GM18498 (cell line): Measurements from ENCODE around the gene NAE1.
"Not testable (repeated sequence)": the region's sequence is repeated elsewhere in the genome, so short reads cannot be mapped to it uniquely, and the experiment has no call there.

ENCODE experiments used
- ATAC-seq: cut with Tn5 transposase; IDR thresholded peaks from one replicate; pipeline ENCODE4 v1.9.1; 2021; ENCODE audit warnings: mild to moderate bottlenecking, moderate library complexity; ENCODE audit not compliant: unreplicated experiment

The NAE1 gene

GRCh38 chr16:66809765-66810164, 21.0 kb downstream of the NAE1 start:
- no peak for ATAC-seq

GRCh38 chr16:66802159-66802558, 28.6 kb downstream of the NAE1 start:
- ATAC-seq: no peak

DNA sequence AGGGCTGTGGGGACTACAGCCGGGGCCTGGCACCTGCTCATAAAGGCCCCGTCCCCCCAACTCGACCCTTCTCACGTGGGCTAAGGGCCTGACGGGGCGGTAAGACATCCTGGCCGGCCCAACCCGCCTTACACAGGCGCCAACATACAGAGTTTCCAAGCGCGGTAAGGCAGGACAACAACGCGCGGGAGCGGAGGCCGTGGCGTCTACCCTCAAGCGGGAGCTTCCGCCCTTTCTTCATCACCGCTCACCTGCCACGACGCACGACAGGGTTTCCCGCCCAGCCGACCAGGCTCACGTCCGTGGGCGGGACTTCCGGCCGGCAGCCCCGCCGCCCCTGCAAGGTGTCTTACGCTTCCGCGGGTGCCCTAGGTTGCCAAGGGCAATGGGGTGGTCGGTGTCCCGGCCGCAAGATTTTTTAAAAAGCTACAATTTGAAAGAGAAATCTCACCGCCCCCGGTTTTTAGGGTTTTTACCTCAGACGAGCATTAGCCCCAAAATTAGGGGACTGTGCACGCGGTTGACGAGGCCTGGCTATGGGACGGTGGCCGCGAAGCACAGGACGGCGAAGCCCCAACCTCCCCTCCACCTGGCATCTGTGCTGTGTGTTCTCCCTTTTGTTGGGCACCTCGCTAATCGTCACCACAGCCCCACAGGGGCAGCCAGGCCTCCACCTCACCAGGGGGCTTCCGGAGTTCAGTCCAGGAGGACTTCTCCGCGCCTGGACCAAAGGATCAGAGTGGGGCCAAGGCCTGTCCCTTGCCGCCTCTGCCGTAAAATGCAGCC, 29.3 kb downstream of the NAE1 start, which contains the start of gene TERB1:
Gene TERB1, minus strand, starts transcription at position 265 of the 786 bp plus-strand sequence. CDS start 4,786 bp downstream, outside the sequence.
- no peak for ATAC-seq

DNA sequence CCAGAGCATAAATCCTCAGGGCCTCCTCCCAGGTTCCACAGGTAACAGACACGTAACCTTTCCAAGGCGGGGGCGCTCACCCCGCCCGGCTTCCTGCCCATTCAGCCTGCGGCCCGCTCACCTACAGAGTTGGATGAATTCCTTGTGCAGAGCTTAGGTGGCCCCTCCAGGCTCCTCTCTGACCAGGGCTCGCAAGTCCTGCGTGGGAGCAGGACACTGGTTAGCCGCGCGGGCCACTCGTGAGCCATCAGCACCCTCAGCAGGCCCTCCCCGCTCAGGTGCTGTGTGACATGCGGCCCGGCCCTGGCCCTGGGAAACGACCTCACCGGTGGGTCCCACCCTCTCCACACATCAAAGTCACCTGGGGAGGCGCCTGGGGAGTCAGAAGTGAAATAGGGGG, 29.9 kb downstream of the NAE1 start:
- no peak for ATAC-seq

- no peak for ATAC-seq
Observed at GRCh38 chr16:66798161-66798560, 32.6 kb downstream of the NAE1 start.

GRCh38 chr16:66793984-66794383, 36.8 kb downstream of the NAE1 start:
- not testable (repeated sequence) for ATAC-seq

GRCh38 chr16:66790130-66790733, 40.5 kb downstream of the NAE1 start:
- ATAC-seq: no peak

GRCh38 chr16:66787427-66787826, 43.3 kb downstream of the NAE1 start:
- no peak for ATAC-seq

DNA sequence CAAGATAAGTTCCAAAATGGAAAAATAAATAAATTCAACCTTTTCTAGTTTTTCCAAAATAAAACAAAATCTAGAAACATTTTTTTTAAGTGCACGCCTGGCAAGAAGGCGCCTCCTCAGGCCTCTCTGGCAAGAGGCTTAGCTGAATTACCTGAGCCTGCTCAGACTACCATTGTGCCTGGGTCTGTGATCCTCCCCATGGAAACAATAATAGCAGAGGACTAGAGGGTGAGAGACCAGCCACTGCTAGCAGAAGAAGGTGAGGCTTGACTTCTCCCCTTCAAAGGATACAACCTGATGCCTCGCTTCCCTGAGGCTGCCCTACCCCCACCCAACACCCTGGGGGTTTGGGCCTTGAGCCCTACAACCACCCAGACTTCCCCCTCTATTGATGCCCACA, 44.2 kb downstream of the NAE1 start:
- no peak for ATAC-seq

GRCh38 chr16:66776457-66776856, 54.3 kb downstream of the NAE1 start:
- no peak for ATAC-seq

DNA sequence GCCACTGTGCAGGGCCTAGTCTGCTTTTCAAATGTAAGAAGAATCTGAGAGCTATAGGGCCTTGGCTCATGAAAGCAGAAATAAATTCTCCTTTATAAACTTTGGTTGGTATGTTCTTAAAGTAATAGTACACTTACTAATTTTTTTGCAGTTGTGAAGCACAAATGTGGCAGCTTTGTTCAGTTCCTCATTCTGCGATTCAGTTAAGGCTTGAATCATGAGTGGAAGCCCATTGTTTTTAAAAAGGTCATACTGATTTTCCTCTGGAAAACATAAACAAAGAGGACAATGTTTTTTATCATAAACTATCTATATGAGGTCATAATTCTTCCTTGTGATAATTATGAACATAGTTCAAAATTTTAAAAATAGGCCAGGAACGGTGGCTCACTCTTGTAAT, 55.8 kb downstream of the NAE1 start:
- ATAC-seq: no peak

- ATAC-seq: no peak
Observed at GRCh38 chr16:66758086-66758485, 72.7 kb downstream of the NAE1 start.

DNA sequence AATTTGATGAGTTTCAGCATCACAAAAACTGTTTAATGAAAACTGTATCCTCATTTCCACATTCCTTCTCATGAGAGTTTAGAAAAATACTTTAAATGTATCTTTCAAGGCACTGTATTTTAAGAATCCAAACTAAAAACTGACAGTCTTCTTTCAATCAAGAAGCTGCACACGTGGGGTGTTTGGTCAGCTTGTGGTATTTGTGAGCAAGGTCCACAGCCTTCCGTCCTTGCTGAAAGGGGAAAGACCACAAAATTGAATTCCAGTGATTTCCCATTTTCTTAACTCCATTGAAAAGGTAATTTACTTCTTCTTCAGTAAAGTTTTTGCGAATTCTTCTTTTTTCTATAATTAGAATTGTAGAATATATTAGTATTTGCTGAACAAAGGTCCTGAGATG, 76.0 kb downstream of the NAE1 start:
- no peak for ATAC-seq

GRCh38 chr16:66754211-66754610, 76.6 kb downstream of the NAE1 start:
- ATAC-seq: no peak

- no peak for ATAC-seq
Observed at GRCh38 chr16:66752958-66753357, 77.8 kb downstream of the NAE1 start.
